Measurements from ENCODE around the gene TENM3.

Gene TENM3

DNA sequence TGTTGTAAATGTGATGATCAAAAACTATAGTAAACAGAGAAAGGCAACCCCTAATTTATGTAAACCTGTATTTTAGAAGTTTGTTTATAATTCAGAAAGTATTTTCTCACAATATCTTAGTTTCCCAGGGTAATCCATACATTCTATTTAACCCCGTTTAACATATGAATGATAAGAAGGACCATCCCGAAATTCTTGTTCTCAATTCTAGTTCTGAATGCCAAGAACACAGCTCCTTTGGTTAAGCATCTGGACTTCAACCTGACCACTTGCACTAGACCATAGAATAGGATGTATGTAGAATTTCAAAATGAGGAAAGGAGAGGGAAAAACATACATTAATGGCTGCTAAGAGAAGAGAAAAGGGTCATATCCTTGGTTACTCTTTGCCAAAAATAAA, 227.0 kb downstream of the TENM3 start:
- FAIRE-seq = no peak

DNA sequence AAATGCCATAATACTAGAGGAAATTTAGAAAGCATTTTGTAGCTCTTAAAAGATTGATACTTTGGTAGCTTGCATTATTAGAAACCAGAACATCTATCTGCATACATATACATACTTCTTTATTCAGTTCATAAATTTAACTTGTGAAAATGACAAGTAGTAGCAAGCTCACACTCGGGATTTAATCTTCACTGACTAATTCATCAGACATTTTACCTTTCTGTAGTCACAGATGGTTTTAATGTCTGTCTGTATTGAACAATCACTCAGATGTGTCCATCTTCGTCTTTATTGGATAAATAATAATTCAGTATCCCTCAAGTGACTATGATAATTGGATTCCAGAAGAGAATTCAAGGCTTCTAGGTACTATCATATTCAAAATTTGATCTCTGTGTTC, 232.3 kb downstream of the TENM3 start:
- no peak for FAIRE-seq

DNA sequence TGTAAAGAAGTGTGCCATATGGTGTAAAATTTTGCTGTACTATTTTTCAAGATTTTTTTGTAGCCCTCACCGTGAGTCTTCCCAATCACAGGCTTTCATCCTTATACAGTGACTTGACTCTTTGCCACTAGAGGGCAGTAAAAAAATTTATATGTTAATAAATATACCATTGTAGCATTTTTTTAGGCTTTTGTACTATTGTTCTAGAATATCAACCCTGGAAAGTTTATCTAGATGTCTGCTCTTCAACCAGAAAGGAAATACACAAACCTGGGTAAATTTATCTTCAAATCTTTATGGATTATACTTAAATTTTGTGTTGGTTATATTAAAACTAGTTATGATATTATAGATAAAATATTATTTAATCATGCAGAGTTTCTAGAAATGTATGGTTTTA, 235.3 kb downstream of the TENM3 start:
- FAIRE-seq = peak; percentile 75

DNA sequence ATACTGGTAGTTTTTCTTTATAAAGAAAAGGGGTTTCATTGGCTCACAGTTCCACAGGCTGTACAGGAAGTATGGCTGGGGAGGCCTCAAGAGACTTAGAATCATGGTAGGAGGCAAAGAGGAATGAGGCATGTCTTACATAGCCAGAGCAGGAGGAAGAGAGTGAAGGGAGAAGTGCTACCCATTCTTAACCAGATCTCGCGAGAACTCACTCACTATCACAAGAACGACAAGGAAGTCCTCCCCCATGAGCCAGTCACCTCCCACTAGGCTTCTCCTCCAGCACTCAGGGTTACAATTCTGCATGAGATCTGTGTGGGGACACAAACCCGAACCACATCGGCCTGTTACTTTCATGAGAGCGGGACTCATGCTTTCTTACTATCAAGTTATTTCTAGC, 240.5 kb downstream of the TENM3 start:
- FAIRE-seq = no peak

DNA sequence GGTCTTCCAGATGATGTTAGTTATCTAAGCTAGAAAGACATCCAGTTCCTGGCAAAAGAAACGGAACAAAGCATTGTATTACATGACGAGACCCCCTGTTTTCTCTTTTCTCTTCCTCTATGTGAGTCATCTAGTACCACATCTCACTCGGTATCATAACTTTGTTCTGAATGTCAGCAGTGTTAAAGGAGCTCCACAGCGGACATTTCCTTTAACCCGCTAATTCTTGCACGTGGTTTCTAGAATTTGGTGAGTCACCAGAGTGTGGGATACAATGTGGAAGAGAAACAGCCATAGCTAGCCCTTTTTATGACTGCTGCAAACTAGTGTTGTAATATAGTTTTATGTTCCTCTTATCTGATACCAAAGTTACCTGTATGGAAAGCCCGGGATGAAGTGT, 243.7 kb downstream of the TENM3 start:
- FAIRE-seq = no peak

DNA sequence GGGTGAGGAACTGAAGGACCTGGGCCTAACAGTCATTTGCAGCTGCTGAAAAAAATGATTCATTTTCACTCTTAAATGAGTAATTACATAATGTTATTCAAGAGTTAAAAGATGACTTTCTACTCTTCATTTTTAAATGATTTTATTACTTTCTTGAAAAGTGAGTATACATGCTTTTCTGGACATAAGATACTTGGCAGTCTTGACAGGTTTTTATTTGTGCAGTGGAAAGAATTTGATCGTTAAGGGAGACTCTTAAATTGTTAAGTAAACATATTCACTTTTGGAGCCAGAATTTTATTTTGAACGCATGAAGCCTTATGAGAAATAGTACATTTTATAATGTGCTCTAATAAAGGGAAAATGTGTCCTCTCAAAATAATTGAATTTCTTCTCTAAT, 245.7 kb downstream of the TENM3 start:
- FAIRE-seq = no peak

DNA sequence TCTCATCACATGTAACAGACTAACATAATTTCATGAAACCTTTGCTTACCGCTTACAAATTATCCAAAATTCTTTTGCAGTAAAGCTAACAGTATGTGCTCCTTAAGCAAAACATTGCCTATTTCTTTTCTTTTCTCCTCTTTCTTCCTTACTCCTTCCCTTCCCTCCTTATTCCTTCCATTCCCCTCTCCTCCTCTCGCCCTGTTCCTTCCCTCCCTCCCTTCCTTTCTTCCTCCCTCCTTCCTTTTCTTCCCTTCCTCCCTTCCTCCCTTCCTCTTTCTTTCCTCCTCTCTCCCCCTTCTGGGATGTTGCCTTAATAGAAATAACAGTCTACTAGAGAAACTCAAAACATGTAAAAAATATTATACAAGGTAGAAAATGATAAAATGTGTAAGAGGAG, 246.4 kb downstream of the TENM3 start:
- FAIRE-seq = no peak

DNA sequence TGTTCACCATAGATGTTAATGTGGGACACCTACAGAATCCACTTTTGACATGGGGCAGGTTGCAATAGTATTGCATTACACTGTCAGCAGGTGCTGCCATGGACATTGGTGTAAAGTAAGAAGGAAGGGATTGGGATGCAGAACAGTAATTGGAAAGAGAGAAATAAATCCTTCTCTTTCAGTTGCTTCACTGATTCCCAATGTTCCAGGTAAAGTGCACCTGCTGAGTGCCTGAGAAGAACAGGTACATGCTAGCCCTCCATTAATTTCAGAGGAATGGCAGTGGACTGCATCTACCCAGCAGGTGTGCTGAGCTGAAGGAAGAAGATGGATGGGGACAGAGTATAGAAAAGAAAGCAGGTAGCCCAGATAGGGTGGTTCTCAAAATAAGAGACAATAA, 248.5 kb downstream of the TENM3 start:
- no peak for FAIRE-seq

DNA sequence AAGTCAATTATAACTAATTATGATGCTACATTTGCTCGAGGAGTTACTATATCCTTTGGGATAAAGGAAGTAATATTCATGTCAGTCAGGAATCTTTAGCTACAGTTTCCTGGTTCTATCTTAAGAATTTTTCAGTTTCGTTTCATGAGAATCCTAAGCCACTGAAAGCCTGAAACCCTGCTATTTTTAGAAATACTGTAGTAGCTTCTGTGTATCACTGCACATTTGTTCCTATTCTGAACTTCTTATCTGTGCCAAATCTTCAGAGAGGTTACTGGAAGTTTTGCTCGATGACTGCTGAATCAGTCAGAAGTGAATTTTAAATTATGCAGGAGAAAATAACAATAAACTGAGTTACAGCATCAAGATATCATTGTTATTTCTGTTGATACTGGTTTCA, 249.2 kb downstream of the TENM3 start:
- no peak for FAIRE-seq

DNA sequence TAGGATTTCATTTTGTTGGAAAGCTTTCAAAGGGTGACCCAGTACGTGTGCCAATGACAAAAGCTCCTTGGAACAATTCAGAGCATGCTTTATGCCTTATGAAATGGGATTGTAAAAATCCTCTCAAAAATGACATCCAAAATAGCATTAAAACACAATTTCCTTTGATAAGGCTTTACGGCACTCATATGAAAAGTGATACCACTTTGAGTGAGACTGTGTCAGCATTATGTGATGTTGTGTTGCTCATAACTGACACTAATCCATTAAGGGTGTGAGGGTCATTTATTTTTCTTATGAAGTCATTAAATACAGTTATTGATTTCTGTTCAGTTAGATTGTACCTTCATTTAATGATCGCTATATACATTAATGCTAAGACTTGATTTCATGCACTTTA, 250.2 kb downstream of the TENM3 start:
- FAIRE-seq = no peak

DNA sequence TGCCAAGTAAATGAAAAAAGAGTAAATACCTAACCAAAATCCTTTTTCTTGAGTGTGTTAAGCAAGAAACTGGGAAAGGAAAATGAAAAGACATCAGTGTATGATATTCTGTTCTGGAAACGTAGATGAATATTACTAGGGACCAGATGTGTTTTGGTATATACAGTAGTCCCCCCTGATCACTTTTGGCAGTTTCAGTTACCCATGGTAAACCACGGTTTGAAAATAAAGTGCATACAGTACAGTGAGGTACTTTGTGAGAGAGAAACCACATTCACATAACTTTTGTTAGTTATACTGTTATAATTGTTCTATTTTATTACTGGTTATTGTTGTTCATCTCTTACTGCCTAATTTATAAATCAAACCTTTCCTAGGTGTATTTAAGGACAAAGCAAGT, 250.9 kb downstream of the TENM3 start:
- FAIRE-seq = no peak

DNA sequence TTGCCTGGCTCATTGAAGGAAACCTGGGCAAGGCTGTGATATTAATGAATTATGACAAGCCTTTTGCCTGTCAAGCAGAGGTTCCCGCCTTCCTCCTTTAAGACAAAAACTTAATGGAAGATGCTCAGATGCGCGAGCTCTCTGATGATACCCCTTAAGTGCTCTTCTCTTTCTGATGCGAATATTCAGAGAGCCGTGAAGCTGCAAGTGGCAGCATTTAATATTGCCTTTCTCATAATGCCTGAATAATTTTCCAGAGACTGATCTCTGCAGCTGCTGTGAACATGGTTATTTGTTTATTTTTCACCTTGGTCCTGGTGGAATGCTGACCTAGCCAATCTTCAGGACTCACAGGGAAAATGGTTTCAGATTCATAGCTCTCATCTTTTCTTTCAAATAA, 251.8 kb downstream of the TENM3 start:
- FAIRE-seq = no peak

DNA sequence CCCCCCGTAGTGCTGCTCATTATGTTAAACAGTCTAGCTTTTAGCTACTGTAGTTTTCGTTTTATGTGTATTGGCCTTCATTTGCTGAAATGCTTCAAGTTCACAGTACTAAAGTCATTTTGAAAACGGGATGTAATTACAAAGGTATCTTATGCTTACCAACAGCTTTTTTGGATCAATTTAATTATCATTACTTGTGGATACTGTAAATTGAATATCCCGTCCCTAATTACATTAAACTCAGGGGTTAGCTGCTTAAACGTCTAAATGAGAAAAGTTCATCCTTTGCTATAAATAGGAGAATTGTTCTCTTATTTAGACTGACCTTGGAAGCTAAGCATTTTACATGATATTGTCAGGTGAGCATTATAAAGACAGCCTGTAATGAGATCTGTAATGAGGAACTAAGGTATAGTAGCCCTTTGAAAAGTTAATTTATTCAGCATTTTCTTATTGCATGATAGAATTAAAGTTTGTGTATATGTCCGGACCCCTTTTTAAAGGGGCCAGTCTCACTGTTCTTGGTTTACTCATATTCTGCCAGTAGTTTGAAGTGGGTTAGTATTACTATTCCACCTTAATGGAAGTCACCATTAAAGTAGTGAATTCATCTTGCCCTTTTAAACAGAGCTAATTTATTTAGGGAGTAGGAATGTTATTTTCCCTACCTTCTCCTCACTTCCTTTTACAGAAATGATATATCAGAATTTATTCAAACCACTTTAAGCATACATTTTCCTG, 252.6 kb downstream of the TENM3 start:
- FAIRE-seq = no peak

DNA sequence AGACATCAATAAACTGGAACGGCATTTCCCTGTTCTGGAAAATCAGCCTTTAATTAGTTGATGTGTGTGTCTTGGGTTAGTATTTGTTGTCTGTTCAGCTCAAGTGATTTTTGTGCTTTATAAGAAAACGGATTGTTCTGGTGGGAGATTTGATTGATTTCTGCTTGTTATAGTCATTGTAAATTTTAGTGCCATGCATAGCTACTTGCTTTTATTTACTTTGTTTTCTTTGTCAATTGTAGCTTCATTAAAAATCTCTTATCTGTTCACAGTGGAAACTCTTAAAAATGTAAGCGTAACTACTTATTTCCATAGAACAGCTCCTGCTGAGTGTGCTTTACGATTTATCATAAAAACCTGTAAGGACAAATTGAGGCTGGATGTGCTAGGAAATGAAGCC, 253.2 kb downstream of the TENM3 start:
- no peak for FAIRE-seq

DNA sequence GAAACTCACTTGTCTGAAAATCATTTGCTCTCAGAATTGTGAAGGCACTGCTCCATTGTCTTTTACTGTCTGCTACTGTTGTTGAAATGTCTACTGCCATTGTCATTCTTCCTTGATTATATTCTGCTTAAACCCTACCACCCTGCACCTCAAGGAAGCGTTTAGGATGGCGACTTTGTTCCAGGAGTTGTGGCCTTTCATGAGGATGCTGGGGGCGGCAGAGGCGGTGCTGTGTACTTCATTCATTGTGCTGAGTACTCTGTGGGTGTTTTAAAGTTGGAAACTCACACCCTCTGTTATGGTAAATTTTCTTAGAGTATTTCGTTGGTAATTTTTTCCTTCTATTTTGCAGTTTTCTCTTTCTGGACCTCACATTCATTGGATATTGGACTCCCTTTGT, 258.9 kb downstream of the TENM3 start:
- no peak for FAIRE-seq

DNA sequence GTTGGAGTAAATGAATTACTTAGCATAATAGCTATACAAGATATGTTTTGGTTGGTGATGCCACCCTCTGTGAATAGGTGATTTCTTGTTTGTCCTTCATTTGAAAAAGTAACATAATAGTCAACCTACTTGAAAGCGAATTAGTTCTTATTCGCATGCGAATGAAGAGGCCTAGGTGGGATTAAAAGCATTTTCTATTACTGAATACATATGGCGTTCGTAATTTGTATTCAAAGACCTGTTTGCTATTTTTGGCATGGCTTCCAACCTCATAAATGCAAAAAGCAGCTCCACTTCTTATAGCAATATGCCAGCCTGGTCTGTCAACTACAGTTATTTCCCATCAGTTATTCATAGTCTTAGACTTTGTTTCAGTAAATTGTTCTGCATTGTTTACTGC, 261.3 kb downstream of the TENM3 start:
- no peak for FAIRE-seq

DNA sequence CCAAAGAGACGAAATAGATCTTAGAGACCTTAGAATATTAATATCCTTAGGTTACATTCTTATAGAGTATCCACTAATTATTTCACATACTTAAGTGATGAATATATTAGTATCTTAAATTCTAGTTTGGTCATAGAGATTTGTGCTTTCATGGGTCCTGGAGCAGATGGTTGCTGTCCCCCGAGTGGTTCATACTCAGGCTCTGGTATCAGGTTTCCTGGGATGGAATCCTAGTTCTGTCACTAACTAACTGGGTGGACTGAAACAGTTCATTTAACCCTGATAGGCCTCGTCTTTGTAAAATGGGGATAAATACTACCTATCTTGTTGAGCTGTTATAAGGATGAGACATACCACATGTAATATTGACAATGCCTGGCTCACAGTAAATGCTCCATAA, 264.6 kb downstream of the TENM3 start:
- FAIRE-seq = no peak

DNA sequence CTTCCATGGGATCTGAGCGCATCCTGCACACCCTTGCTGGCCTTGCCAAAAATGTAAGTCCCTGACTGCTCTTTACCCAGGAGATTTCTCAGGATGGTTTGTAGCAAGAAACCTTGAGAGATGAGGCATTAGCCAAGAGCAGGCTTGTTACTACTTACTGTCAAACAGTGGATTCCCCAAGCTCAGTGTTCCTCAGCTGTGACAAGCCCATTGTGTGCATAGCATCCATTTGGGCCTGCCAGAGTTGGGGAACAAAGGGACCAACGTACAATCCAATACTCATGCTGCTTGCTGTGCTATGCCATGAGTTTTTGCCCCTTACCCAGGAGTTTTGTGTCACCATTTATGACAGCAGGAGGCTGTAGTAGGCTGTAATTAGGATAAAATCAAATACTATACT, 267.6 kb downstream of the TENM3 start:
- FAIRE-seq = no peak

DNA sequence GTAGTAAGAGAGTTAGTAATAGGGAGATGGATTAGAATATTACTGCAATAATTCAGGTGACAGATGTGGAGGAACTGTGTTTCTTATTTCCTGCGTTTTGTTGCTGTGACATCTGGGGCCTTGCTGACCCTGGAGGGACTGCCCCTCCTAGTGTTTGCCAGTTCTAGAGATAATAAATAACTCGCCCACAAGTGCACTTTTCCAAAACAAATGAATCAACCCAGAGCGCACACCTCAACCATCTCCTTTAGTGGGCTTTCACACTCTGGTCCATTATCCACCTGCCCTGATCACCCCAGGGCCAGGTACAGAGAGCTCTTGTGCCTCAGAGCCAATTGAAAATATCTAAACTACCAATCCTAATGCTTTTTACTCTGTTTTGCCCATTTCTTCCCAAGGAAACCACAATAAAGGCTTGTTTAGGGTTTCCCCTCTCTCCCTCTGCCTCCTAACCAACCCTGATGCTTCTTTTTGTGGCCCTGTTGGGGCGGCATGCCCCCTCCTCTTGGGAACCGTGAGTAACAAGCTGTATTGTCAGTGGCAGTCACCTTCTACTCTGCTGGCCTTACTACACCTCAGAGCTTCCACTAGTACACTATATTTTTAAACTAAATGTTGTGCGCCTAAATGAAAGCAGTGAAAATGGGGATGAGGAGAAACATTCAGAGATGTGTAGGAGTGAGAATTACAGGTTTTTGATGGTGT, 270.5 kb downstream of the TENM3 start:
- FAIRE-seq = no peak

DNA sequence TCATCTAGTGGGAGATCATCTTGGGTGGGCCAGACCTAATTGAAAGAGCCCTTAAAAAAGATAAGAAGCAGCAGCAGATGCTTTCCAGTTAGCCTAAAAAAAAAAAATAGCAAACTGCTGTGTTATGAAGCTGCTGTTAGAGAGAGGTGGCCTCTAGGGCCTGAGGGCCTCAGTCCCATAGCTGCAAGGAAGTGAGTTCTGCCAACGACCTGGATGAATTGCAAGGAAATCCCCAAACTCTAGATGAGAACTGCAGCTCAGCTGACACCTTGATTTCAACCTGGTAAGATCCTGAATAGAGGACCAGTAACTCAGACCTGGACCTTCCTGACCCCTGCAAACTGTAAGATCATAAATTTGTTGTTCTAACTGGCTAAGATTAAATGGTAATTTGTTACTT, 275.2 kb downstream of the TENM3 start:
- FAIRE-seq = no peak

DNA sequence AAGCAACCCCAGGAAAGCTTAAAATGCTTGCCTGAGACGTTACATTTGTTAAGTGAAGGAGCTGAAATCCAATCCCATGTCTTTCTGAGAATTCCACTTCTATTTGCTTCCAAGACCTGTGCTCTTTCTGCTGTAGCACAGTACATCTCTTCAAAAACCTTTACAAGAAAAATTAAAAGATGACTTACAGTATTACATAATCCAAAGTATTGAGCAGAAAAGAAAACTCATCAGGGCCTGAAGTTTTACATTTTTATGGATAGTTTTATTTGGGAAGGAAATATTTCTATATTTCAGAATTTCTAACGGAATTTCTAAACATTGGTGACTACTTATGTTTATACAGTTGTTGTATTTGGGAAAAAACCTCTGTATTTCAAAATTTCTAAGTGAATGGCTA, 276.3 kb downstream of the TENM3 start:
- no peak for FAIRE-seq

DNA sequence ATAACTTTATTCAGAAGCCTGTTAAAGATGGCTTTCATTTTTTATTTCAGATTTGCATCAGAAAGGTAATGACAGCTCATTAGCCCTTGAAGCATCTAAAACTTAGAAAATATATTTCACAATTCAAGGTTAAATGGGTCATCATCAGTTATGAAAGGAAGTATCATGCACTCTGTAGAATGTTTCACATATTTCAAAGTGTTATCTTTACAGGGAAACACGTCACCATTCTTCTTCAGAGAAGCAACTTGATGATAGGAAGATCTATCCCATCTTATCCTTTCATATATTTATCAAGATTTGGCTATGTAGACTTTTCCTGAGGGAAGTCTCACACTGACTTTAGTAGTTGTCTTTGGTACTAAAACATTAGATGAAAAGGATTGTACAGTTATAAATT, 277.8 kb downstream of the TENM3 start:
- no peak for FAIRE-seq

DNA sequence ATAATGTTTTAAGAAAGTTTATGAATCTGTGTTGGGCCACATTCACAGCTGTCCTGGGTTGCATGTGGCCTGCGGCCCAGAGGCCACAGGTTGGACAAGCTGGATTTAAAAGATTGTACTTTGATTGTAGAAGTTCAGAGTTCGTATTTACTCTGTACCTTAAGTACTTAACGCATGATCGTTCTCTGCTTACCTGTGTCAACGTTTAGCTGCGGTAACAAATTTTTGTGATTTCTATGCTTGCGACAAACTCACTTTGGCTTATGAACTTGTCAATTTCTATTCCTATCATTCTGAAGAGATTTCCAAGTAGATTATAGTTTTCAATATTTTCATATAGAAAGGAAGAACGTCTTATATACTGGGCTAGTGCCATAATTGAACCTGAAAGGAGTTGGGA, 285.6 kb downstream of the TENM3 start:
- FAIRE-seq = no peak

DNA sequence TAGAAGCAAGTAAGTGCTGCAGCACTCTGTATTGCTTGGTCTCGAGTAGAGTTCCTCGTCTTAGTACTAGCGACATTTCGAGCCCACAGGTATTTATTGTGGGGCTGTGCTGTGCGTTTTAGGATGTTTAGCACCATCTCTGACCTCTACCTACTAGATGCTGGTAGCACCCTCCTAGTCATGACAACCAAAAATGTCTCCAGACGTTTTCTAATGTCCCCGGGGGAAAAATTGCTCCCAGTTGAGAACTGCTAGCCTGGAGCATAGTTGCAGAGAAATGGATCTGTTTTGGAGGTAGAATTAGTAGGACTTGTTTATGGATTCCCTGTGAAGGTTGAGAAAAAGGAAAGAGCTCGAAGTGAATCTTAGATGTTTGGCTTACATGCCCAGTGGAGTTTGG, 287.2 kb downstream of the TENM3 start:
- FAIRE-seq = no peak

DNA sequence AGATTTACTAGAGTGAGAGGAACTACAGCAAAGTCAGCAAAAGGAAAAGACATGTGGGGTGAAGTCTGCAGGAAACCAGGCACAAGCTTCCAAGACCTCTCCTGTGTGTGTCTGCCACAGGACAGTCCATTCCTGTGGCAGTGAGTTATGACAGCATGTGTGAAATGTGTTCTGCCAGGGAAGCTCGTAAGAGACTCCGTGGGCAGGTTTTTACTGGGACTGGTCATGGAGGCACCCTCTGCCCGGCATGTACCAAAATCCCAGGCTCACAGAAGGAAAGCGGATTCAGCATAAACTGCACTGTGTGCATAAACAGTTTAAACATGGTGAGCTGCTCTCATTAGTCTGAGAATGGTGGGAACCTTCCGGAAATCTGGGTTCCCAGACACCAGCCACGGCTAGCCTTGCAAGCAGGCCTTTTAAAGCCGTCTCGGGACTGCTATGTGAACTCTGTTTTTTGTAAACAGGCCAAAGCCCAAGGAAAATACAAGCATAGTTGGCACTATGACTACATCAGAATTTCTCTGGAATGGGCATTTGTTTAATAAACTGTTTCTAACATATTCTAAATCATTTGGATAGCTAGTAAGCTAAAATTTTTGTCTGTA, 288.5 kb downstream of the TENM3 start:
- FAIRE-seq = no peak
